ENCODE data around the gene EDNRA.

Gene EDNRA

DNA sequence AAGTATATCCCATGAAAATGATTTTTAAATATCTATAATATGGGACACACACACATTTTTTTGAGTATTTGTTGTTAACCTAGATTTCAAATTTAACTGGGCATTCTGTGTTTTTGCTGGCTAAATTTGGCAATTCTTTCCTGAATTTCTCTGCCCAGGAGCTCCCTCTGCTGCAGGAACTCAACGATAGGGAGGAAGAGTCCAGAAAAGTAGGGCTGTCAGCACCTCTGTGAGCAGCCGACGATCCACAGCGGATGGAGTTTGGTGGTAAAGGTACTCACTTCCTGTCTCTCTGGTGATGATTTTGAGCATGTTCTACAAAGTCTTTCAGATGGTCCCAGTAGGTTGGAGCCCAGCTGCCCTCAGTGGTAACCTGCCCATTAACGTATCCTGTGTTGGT is 113.2 kb downstream of the EDNRA start:
- TF ChIP-seq, protein P1, sequence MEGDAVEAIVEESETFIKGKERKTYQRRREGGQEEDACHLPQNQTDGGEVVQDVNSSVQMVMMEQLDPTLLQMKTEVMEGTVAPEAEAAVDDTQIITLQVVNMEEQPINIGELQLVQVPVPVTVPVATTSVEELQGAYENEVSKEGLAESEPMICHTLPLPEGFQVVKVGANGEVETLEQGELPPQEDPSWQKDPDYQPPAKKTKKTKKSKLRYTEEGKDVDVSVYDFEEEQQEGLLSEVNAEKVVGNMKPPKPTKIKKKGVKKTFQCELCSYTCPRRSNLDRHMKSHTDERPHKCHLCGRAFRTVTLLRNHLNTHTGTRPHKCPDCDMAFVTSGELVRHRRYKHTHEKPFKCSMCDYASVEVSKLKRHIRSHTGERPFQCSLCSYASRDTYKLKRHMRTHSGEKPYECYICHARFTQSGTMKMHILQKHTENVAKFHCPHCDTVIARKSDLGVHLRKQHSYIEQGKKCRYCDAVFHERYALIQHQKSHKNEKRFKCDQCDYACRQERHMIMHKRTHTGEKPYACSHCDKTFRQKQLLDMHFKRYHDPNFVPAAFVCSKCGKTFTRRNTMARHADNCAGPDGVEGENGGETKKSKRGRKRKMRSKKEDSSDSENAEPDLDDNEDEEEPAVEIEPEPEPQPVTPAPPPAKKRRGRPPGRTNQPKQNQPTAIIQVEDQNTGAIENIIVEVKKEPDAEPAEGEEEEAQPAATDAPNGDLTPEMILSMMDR (conservative IDR thresholded peaks at IDR 0.05; ENCODE audit: control insufficient read depth, insufficient read depth, low read depth, low read length), result peak; percentile 17
- DNase-seq (ENCODE audit: low read depth), result no peak
- H3K4me3 ChIP-seq (ENCODE audit: control insufficient read depth, low read depth, low read length), result no peak overlapping the region

Measured in fibroblast of mammary gland (primary cell).